Tibial artery (tissue), 4 donors: ENCODE data around the gene TMEM94.

Source experiments
- DNase-seq, 2 donors: peaks; one replicate each; pipeline ENCODE4 v3.0.0-alpha.2; 2019
- H3K27ac ChIP-seq, 2 donors: fragments of 200-600 bp; sonication (generic) in 1 of 2; 1 replicate in 1 of 2; 2 replicates in 1 of 2; pipeline ENCODE4 v1.5.1; 2018 to 2019; ENCODE audit warnings: mild to moderate bottlenecking in 1 of 2
- H3K27me3 ChIP-seq, 2 donors: fragments of 200-600 bp; sonication (generic) in 1 of 2; one replicate each; pipeline versions ENCODE4 v1.5.1 to v1.6.0; 2016 to 2019
- H3K36me3 ChIP-seq, 3 donors: fragments of 200-600 bp; sonication (generic) in 2 of 3; one replicate each; pipeline ENCODE4 v1.5.1; 2016 to 2019; ENCODE audit warnings: mild to moderate bottlenecking in 2 of 3
- H3K4me1 ChIP-seq, 4 donors: fragments of 200-600 bp; sonication (generic) in 2 of 4; 1 replicate in 3 of 4; 2 replicates in 1 of 4; pipeline ENCODE4 v1.5.1; 2016 to 2019
- H3K4me3 ChIP-seq, 2 donors: fragments of 200-600 bp; sonication (generic) in 1 of 2; 1 replicate in 1 of 2; 2 replicates in 1 of 2; pipeline ENCODE4 v1.5.1; 2018 to 2019; ENCODE audit warnings: mild to moderate bottlenecking in 2 of 2
- H3K9me3 ChIP-seq, 3 donors: fragments of 200-600 bp; sonication (generic) in 1 of 3; one replicate each; pipeline ENCODE4 v1.5.1; 2016 to 2019
- intact Hi-C: fragments of 100-400 bp; cut with DNase I; formaldehyde crosslinking; loops from one replicate; pipeline ENCODE4 v1.15.0; 2023; ENCODE audit warnings: low total_unique reads
- TF ChIP-seq, protein P1 (sequence below), 2 experiments: fragments of 200-600 bp in 1 of 2; fragments of 450-650 bp in 1 of 2; IDR thresholded peaks; one replicate each; pipeline ENCODE4 v1.5.1; 2017 to 2019; ENCODE audit warnings: antibody characterized with exemption in 2 of 2, mild to moderate bottlenecking in 1 of 2, moderate library complexity in 1 of 2

The TMEM94 gene

DNA sequence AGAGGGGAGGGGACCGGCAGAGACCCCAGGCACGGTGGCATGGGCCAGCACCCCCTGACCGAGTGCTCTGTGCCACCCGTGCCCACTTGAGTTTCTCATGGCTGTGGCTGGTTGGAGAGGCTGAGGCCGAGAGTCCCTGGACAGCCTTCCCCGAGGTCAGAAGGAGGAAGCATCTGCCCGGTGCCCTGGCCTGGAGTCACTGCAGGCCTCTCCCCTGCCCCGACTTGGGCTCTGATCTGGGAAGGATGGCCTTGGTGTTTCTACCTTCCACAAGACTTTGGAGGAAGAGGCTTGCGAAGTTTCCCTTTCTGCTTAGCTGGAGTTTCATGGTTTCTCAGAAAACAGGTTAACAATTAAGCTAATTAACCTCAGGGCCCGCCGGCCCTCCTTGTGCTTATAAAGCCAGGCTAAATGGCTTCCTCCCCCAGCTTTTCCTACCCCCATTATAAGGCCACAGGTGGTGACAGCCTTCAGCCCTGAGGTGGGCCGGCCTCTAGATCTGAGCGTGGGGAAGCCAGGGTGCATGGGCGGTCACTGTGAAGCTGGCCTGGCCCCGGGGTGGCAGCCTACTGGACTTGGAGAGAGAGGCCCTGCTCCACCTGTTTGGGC is 86.4 kb downstream of the TMEM94 start:
- no peaks in the 10 kb centered on the region for H3K4me1 ChIP-seq
- intact Hi-C loops: no loop called here
- no peak for DNase-seq
- H3K27me3 ChIP-seq: no peaks in the 10 kb centered on the region
- no peak overlapping the region for H3K27ac ChIP-seq
- H3K9me3 ChIP-seq: no peaks in the 10 kb centered on the region
- no peaks in the 10 kb centered on the region for H3K36me3 ChIP-seq
- no peak overlapping the region for H3K4me3 ChIP-seq
- TF ChIP-seq, protein P1, sequence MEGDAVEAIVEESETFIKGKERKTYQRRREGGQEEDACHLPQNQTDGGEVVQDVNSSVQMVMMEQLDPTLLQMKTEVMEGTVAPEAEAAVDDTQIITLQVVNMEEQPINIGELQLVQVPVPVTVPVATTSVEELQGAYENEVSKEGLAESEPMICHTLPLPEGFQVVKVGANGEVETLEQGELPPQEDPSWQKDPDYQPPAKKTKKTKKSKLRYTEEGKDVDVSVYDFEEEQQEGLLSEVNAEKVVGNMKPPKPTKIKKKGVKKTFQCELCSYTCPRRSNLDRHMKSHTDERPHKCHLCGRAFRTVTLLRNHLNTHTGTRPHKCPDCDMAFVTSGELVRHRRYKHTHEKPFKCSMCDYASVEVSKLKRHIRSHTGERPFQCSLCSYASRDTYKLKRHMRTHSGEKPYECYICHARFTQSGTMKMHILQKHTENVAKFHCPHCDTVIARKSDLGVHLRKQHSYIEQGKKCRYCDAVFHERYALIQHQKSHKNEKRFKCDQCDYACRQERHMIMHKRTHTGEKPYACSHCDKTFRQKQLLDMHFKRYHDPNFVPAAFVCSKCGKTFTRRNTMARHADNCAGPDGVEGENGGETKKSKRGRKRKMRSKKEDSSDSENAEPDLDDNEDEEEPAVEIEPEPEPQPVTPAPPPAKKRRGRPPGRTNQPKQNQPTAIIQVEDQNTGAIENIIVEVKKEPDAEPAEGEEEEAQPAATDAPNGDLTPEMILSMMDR (IDR thresholded peaks at IDR 0.05): no peak

DNA sequence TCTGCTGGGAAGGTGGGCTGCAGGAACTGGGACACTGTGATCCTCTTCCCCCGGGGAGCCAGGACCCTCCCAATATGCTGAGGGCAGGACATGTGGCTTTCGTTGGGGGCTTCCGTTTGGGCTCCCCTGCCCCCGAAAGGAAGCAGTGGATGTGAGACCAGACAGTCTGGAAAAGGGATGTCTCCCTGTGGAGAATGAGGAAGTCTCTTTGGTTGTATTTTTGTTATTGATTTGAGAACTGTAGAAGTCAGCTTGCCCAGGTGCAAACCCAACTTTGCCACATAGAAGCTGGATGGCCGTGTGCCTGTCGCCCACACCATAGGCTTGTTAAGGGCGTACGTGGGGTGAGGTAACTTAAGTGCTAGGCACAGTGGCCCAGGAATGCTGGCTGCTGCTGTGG is 87.8 kb downstream of the TMEM94 start:
- Histone ChIP-seq H3K27me3 (no peaks in the 10 kb centered on the region), H3K4me1 (peaks cover 0 to 7% (median 0%) of the 10 kb centered on the region in 4 donors), H3K36me3 (no peaks in the 10 kb centered on the region), H3K4me3 (no peak overlapping the region), H3K27ac (no peak overlapping the region), H3K9me3 (no peaks in the 10 kb centered on the region)
- TF ChIP-seq, protein P1 (IDR thresholded peaks at IDR 0.05): no peak
- intact Hi-C loops: no loop called here
- DNase-seq: no peak

DNA sequence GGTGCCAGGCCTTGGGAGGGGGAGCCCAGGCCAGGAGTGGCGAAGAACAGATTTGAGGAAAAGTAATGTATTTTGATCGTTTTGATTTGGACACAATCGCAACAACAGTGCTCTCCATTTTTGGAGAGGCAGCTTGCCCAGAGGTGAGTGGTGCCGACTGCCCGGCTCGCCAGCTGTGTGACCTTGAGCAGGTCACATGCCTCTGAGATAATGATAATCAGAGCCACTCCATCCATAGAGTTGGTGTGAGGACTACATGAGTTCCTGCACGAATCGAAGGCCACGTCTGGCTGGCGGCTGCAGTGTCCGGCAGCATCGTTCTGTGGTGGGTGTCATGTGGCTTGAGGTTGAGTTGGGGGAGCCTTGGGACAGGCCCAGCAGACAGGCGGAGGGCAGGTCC is 89.7 kb downstream of the TMEM94 start:
- peaks cover 0 to 9% (median 0%) of the 10 kb centered on the region in 4 donors for H3K4me1 ChIP-seq
- H3K4me3 ChIP-seq: no peak overlapping the region
- no peak for DNase-seq
- H3K27ac ChIP-seq: no peak overlapping the region
- intact Hi-C loops: no loop called here
- TF ChIP-seq, protein P1 (IDR thresholded peaks at IDR 0.05): no peak
- no peaks in the 10 kb centered on the region for H3K27me3 ChIP-seq
- H3K36me3 ChIP-seq: no peaks in the 10 kb centered on the region
- no peaks in the 10 kb centered on the region for H3K9me3 ChIP-seq

DNA sequence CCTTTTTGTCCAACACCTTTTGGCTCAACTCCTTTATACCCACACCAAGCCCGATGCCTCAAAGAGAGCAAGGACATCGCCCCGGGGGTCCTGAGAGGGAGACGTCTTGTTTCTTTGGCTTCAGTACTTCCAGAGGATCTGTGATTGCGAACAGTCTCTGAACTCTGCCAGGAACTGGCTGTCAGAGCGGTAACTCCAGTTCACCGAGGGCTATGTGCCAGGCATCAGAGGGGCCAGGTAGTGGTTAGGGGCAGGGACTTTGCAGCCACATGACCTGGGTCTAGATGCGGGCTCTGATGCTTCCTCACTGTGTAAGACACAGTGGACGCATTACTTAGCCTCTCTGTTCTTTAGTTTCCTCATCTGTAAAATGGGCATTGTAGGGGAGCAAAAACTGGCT is 90.7 kb downstream of the TMEM94 start:
- no peak overlapping the region for H3K27ac ChIP-seq
- no peak overlapping the region for H3K4me3 ChIP-seq
- no peaks in the 10 kb centered on the region for H3K9me3 ChIP-seq
- intact Hi-C loops: no loop called here
- no peaks in the 10 kb centered on the region for H3K36me3 ChIP-seq
- TF ChIP-seq, protein P1 (IDR thresholded peaks at IDR 0.05): no peak
- H3K27me3 ChIP-seq: no peaks in the 10 kb centered on the region
- H3K4me1 ChIP-seq: peaks cover 0 to 9% (median 0%) of the 10 kb centered on the region in 4 donors
- no peak for DNase-seq

DNA sequence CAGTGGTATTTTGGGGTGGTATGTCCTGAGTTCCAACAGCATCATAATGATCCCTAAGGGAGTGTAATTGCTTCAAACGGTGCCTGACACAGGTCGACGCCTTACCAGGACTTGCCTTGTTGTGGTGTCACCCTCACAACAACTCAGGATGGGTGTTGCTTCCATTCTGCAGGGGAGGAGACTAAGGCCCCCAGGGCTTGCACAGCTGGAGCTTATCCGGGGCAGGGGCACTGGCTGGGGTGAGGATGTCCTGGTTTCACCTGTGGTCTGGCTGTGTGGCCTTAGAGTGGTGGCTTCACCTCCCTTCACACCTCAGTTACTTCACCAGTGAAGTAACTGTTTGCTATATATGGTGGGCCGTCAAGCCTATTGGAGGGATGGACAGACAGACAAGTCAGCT is 92.4 kb downstream of the TMEM94 start:
- TF ChIP-seq, protein P1 (IDR thresholded peaks at IDR 0.05): no peak
- Histone ChIP-seq H3K9me3 (no peaks in the 10 kb centered on the region), H3K27ac (no peak overlapping the region), H3K36me3 (no peaks in the 10 kb centered on the region), H3K27me3 (no peaks in the 10 kb centered on the region), H3K4me1 (peaks cover 0 to 24% (median 11%) of the 10 kb centered on the region in 4 donors), H3K4me3 (no peak overlapping the region)
- no peak for DNase-seq
- intact Hi-C loops: no loop called here
